GM23338 (cell line): ENCODE results near the gene NTRK3. TPM values are rescaled to one million over a fixed set of nuclear protein-coding genes. Genes with fewer than 3 reads are reported as not detected.

Experiments
- ATAC-seq: fragments of 200-7000 bp; cut with Tn5 transposase; 3 replicates; pipeline ENCODE4 v1.9.1; 2020
- DNase-seq: peaks from one replicate; pipeline ENCODE4 v3.0.0-alpha.2; 2015; ENCODE audit warnings: low spot score
- H2AFZ ChIP-seq: fragments of 200-600 bp; sonication (generic); 2 replicates; pipeline ENCODE4 v1.8.0; 2016; ENCODE audit warnings: antibody characterized with exemption, mild to moderate bottlenecking, moderate library complexity
- H3F3A ChIP-seq: fragments of 200-600 bp; sonication (generic); replicated peaks from 2 replicates; pipeline ENCODE4 v1.8.0; 2017; ENCODE audit warnings: antibody characterized with exemption, mixed run types, low read depth
- H3K27ac ChIP-seq: fragments of 200-600 bp; sonication (generic); 2 replicates; pipeline ENCODE4 v1.6.1; 2016; ENCODE audit warnings: low read depth
- H3K27me3 ChIP-seq: fragments of 200-600 bp; sonication (generic); 2 replicates; pipeline ENCODE4 v1.8.0; 2016; ENCODE audit warnings: mild to moderate bottlenecking, mixed run types, moderate library complexity; ENCODE audit not compliant: insufficient read depth
- H3K36me3 ChIP-seq: fragments of 200-600 bp; sonication (generic); 2 replicates; pipeline ENCODE4 v1.8.0; 2016; ENCODE audit warnings: mild to moderate bottlenecking; ENCODE audit not compliant: insufficient read depth
- H3K4me1 ChIP-seq: fragments of 200-600 bp; sonication (generic); 2 replicates; pipeline ENCODE4 v1.8.0; 2016; ENCODE audit warnings: mild to moderate bottlenecking, moderate library complexity; ENCODE audit not compliant: insufficient read depth
- H3K4me2 ChIP-seq: fragments of 200-600 bp; sonication (generic); 2 replicates; pipeline ENCODE4 v1.7.1; 2017; ENCODE audit warnings: mixed run types
- H3K4me3 ChIP-seq: fragments of 200-600 bp; sonication (generic); 2 replicates; pipeline ENCODE4 v1.6.1; 2016; ENCODE audit warnings: mixed run types
- H3K79me2 ChIP-seq: fragments of 200-600 bp; sonication (generic); replicated peaks from 2 replicates; pipeline ENCODE4 v1.8.0; 2017; ENCODE audit warnings: mild to moderate bottlenecking; ENCODE audit not compliant: insufficient read depth
- H3K9me2 ChIP-seq: fragments of 200-600 bp; sonication (generic); 2 replicates; pipeline ENCODE4 v1.8.0; 2017; ENCODE audit not compliant: insufficient read depth
- H4K20me1 ChIP-seq: fragments of 200-600 bp; sonication (generic); replicated peaks from 2 replicates; pipeline ENCODE4 v1.8.0; 2017; ENCODE audit warnings: mild to moderate bottlenecking; ENCODE audit not compliant: insufficient read depth
- H3K27ac Mint-ChIP-seq: 2 replicates; pipeline ENCODE4 v1.8.0; 2020; ENCODE audit warnings: inconsistent platforms, mild to moderate bottlenecking, moderate library complexity, mixed read lengths
- H3K27me3 Mint-ChIP-seq: 3 replicates; pipeline ENCODE4 v1.8.0; 2022; ENCODE audit warnings: low read depth, mild to moderate bottlenecking, moderate library complexity, mixed read lengths, inconsistent platforms; ENCODE audit not compliant: insufficient read depth, poor library complexity
- H3K36me3 Mint-ChIP-seq: 3 replicates; pipeline ENCODE4 v1.8.0; 2021; ENCODE audit warnings: low read depth, mild to moderate bottlenecking, inconsistent platforms, moderate library complexity, mixed read lengths
- H3K4me1 Mint-ChIP-seq: 3 replicates; pipeline ENCODE4 v1.8.0; 2020; ENCODE audit warnings: mild to moderate bottlenecking, inconsistent platforms, mixed read lengths
- H3K4me3 Mint-ChIP-seq: 3 replicates; pipeline ENCODE4 v1.8.0; 2021; ENCODE audit warnings: moderate library complexity, mild to moderate bottlenecking, inconsistent platforms, mixed read lengths
- H3K9me3 Mint-ChIP-seq: 3 replicates; pipeline ENCODE4 v1.8.0; 2020; ENCODE audit warnings: moderate library complexity, mild to moderate bottlenecking, inconsistent platforms, mixed read lengths
- CREB1 ChIP-seq: fragments of 250-450 bp; sonication (Bioruptor Pico); IDR thresholded peaks from 2 replicates; pipeline ENCODE4 v1.5.0; 2020; ENCODE audit warnings: low read depth, mild to moderate bottlenecking, moderate library complexity
- JUNB ChIP-seq: IDR thresholded peaks from one replicate; pipeline ENCODE4 v1.6.1; 2016; ENCODE audit warnings: antibody characterized with exemption; ENCODE audit not compliant: unreplicated experiment
- polyA plus RNA-seq: library from polyadenylated mRNA; unstranded; fragments of >200 nt; fragmentation: Nextera tagmentation; extraction: Ambion mirVana; gene quantifications from 2 replicates; pipeline ENCODE4 v1.2.1, GENCODE V29; 2016
- total RNA-seq: library from RNA; depleted of rRNA; stranded (reverse); fragments of >200 nt; shearing (Covaris generic); gene quantifications from 2 replicates; pipeline ENCODE4 v1.2.3, GENCODE V29; 2014
- TF ChIP-seq, protein P1 (sequence below): fragments of 250-450 bp; sonication (Bioruptor Pico); IDR thresholded peaks from 2 replicates; pipeline ENCODE4 v1.5.0; 2020; ENCODE audit warnings: mild to moderate bottlenecking, moderate library complexity
- TF ChIP-seq, protein P2 (sequence below): IDR thresholded peaks from 2 replicates; pipeline ENCODE4 v1.6.1; 2016; ENCODE audit warnings: antibody characterized with exemption

The NTRK3 gene
- total and polyA plus RNA-seq, 2 experiments from 2014 or later, result 3.1 to 5.3 TPM

DNA sequence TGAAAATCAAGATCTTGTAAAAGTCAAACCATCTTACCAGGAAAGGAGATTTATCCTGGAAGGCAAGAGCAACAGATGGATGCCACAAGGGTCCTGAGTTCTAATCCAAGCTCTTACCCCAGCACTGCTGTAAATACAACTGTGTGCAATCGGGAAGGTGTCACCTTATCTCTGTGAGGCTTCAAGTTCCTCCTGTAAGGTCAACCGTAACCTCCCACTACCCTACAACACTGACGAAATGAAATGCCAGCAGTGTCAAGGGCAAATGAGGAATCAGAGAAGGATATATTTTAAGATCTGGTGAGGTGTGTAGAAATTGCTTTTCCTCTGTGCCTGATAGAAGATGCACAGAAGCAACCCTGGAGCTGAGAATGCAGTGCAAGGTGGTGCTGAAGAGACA, 207.8 kb downstream of the NTRK3 start (continued):
- TF ChIP-seq, protein P1, sequence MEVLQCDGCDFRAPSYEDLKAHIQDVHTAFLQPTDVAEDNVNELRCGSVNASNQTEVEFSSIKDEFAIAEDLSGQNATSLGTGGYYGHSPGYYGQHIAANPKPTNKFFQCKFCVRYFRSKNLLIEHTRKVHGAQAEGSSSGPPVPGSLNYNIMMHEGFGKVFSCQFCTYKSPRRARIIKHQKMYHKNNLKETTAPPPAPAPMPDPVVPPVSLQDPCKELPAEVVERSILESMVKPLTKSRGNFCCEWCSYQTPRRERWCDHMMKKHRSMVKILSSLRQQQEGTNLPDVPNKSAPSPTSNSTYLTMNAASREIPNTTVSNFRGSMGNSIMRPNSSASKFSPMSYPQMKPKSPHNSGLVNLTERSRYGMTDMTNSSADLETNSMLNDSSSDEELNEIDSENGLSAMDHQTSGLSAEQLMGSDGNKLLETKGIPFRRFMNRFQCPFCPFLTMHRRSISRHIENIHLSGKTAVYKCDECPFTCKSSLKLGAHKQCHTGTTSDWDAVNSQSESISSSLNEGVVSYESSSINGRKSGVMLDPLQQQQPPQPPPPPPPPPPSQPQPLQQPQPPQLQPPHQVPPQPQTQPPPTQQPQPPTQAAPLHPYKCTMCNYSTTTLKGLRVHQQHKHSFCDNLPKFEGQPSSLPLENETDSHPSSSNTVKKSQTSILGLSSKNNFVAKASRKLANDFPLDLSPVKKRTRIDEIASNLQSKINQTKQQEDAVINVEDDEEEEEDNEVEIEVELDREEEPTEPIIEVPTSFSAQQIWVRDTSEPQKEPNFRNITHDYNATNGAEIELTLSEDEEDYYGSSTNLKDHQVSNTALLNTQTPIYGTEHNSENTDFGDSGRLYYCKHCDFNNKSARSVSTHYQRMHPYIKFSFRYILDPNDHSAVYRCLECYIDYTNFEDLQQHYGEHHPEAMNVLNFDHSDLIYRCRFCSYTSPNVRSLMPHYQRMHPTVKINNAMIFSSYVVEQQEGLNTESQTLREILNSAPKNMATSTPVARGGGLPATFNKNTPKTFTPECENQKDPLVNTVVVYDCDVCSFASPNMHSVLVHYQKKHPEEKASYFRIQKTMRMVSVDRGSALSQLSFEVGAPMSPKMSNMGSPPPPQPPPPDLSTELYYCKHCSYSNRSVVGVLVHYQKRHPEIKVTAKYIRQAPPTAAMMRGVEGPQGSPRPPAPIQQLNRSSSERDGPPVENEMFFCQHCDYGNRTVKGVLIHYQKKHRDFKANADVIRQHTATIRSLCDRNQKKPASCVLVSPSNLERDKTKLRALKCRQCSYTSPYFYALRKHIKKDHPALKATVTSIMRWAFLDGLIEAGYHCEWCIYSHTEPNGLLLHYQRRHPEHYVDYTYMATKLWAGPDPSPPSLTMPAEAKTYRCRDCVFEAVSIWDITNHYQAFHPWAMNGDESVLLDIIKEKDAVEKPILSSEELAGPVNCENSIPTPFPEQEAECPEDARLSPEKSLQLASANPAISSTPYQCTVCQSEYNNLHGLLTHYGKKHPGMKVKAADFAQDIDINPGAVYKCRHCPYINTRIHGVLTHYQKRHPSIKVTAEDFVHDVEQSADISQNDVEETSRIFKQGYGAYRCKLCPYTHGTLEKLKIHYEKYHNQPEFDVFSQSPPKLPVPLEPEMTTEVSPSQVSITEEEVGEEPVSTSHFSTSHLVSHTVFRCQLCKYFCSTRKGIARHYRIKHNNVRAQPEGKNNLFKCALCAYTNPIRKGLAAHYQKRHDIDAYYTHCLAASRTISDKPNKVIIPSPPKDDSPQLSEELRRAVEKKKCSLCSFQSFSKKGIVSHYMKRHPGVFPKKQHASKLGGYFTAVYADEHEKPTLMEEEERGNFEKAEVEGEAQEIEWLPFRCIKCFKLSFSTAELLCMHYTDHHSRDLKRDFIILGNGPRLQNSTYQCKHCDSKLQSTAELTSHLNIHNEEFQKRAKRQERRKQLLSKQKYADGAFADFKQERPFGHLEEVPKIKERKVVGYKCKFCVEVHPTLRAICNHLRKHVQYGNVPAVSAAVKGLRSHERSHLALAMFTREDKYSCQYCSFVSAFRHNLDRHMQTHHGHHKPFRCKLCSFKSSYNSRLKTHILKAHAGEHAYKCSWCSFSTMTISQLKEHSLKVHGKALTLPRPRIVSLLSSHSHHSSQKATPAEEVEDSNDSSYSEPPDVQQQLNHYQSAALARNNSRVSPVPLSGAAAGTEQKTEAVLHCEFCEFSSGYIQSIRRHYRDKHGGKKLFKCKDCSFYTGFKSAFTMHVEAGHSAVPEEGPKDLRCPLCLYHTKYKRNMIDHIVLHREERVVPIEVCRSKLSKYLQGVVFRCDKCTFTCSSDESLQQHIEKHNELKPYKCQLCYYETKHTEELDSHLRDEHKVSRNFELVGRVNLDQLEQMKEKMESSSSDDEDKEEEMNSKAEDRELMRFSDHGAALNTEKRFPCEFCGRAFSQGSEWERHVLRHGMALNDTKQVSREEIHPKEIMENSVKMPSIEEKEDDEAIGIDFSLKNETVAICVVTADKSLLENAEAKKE (CRISPR knock-in tag), result no peak

DNA sequence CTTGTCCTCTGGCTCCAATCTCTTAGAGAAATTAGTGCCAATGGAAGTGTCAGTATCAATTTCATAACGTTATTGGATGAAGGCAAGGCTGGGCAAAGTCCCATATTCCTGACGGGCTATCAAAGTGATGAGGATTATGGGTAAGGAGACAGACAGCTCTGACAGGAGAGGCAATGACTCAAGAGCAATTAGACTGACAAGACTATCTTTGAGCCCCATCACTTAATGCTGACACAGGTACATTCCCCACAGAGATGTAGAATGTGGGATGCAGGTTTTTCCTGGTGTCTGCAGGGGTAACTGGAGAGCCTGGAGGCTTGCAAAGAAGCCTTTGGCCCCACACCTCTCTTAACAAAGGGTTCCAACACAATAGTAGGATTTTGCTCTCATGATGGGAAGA, 208.3 kb downstream of the NTRK3 start:
- Mint-ChIP-seq H3K4me3 (no peak overlapping the region), H3K4me1 (peaks cover 10% of the 10 kb centered on the region; the same call in 2 of the 3 replicates), H3K9me3 (no peaks in the 10 kb centered on the region), H3K27me3 (peaks cover 6% of the 10 kb centered on the region), H3K27ac (no peak overlapping the region), H3K36me3 (no peaks in the 10 kb centered on the region; the same call in 2 of the 3 replicates)
- no peaks in the 10 kb centered on the region for H3F3A ChIP-seq
- H2AFZ ChIP-seq, result no peak overlapping the region
- TF ChIP-seq JUNB (no peak), CREB1 (CRISPR knock-in tag) (no peak)
- TF ChIP-seq, protein P2, sequence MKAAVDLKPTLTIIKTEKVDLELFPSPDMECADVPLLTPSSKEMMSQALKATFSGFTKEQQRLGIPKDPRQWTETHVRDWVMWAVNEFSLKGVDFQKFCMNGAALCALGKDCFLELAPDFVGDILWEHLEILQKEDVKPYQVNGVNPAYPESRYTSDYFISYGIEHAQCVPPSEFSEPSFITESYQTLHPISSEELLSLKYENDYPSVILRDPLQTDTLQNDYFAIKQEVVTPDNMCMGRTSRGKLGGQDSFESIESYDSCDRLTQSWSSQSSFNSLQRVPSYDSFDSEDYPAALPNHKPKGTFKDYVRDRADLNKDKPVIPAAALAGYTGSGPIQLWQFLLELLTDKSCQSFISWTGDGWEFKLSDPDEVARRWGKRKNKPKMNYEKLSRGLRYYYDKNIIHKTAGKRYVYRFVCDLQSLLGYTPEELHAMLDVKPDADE, result no peak
- no peak overlapping the region for H3K27ac ChIP-seq
- no peak overlapping the region for H3K4me3 ChIP-seq
- H3K4me2 ChIP-seq, result no peak overlapping the region
- H3K36me3 ChIP-seq, result no peaks in the 10 kb centered on the region
- H4K20me1 ChIP-seq, result no peaks in the 10 kb centered on the region
- peaks cover 8% of the 10 kb centered on the region for H3K4me1 ChIP-seq
- DNase-seq, result no peak
- no peaks in the 10 kb centered on the region for H3K79me2 ChIP-seq
- peaks cover 7% of the 10 kb centered on the region; the same call in 1 of the 2 replicates for H3K9me2 ChIP-seq
- no peak; the same call in 2 of the 3 replicates for ATAC-seq
- no peaks in the 10 kb centered on the region for H3K27me3 ChIP-seq
